ENCODE data around the gene CEP43.

GRCh38 chr6:166969390-166970002, 29.7 kb upstream of the CEP43 start:
- TF ChIP-seq CTCF (IDR thresholded peaks at IDR 0.05): no peak
- TF ChIP-seq EZH2 (IDR thresholded peaks at IDR 0.05): no peak
- no peak for TF ChIP-seq EZH2phosphoT487 (IDR thresholded peaks at IDR 0.05)

Measured in neural progenitor cell (in vitro differentiated cells).